ENCODE measurements around the gene NFATC2. TPM values are rescaled to one million over a fixed set of nuclear protein-coding genes. Genes with fewer than 3 reads are reported as not detected.

The NFATC2 gene
- polyA plus RNA-seq, 1 of the 3 experiments (the other 2 are of a cell fraction) = 0.36 TPM

DNA sequence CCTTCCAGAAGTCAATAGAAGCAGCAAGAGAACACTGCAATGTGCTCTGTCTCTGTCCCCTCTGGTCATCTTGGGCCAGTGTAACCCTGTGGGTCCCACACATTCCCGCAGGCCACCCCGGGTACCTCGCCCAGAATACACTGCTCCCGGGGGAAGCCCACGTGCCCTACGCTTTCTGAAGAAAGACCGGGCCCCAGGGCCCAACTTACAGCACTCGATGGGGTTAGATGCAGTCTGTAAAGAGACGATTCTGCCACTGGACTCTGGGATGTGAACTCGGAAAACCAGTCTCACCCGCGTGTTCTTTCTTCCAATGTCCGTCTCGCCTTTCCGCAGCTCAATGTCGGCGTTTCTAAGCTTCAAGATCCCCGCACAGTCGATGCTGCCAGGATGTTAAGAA is 68.7 kb downstream of the NFATC2 start:
- no peaks in the 10 kb centered on the region for H3K27me3 ChIP-seq (ENCODE audit: insufficient read depth)
- WGBS (ENCODE audit: low lambda C conversion rate) = 91% methylated on average over 19 of the region's 19 CpGs
- peaks cover 0 to 10% of the 10 kb centered on the region in 2 experiments; a peak in 1 of 4 replicates for H3K4me1 ChIP-seq (ENCODE audit: control insufficient read depth in 1 of 2, insufficient read depth in 2 of 2, low read depth in 1 of 2, low read length in 1 of 2)
- H3K9ac ChIP-seq = no peak overlapping the region
- H3K36me3 ChIP-seq (replicated peaks in 1 of 2; ENCODE audit: control insufficient read depth in 1 of 2, insufficient read depth in 2 of 2, low read length in 1 of 2) = no peaks in the 10 kb centered on the region
- TF ChIP-seq GATA2 (CRISPR knock-in tag; IDR thresholded peaks at IDR 0.05) (no peak), TCF12 (IDR thresholded peaks at IDR 0.05) (no peak), RXRA (IDR thresholded peaks at IDR 0.05; ENCODE audit: borderline replicate concordance, low read depth) (no peak), TAF1 (IDR thresholded peaks at IDR 0.05; ENCODE audit: borderline replicate concordance, low read depth, low read length) (no peak), FOSL2 (IDR thresholded peaks at IDR 0.05; ENCODE audit: borderline replicate concordance, low read depth) (no peak), GABPA (IDR thresholded peaks at IDR 0.05; ENCODE audit: low read depth) (no peak), RCOR1 (IDR thresholded peaks at IDR 0.05; ENCODE audit: low read length) (no peak), RAD21 (IDR thresholded peaks at IDR 0.05; ENCODE audit: low read length) (no peak), YY1 (IDR thresholded peaks at IDR 0.05; ENCODE audit: low read depth) (no peak), SIN3A (IDR thresholded peaks at IDR 0.05; ENCODE audit: borderline replicate concordance, low read depth, low read length) (no peak), EZH2phosphoT487 (IDR thresholded peaks at IDR 0.05; ENCODE audit: borderline replicate concordance, low read depth) (no peak)
- TF ChIP-seq, protein P1, sequence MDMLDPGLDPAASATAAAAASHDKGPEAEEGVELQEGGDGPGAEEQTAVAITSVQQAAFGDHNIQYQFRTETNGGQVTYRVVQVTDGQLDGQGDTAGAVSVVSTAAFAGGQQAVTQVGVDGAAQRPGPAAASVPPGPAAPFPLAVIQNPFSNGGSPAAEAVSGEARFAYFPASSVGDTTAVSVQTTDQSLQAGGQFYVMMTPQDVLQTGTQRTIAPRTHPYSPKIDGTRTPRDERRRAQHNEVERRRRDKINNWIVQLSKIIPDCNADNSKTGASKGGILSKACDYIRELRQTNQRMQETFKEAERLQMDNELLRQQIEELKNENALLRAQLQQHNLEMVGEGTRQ (IDR thresholded peaks at IDR 0.05; ENCODE audit: borderline replicate concordance, low read depth, low read length) = no peak
- TF ChIP-seq, protein P2, sequence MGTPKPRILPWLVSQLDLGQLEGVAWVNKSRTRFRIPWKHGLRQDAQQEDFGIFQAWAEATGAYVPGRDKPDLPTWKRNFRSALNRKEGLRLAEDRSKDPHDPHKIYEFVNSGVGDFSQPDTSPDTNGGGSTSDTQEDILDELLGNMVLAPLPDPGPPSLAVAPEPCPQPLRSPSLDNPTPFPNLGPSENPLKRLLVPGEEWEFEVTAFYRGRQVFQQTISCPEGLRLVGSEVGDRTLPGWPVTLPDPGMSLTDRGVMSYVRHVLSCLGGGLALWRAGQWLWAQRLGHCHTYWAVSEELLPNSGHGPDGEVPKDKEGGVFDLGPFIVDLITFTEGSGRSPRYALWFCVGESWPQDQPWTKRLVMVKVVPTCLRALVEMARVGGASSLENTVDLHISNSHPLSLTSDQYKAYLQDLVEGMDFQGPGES (IDR thresholded peaks at IDR 0.05; ENCODE audit: low read depth, low read length) = no peak
- TF ChIP-seq, protein P3, sequence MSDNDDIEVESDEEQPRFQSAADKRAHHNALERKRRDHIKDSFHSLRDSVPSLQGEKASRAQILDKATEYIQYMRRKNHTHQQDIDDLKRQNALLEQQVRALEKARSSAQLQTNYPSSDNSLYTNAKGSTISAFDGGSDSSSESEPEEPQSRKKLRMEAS (IDR thresholded peaks at IDR 0.05; ENCODE audit: low read depth) = no peak
- TF ChIP-seq, protein P4, sequence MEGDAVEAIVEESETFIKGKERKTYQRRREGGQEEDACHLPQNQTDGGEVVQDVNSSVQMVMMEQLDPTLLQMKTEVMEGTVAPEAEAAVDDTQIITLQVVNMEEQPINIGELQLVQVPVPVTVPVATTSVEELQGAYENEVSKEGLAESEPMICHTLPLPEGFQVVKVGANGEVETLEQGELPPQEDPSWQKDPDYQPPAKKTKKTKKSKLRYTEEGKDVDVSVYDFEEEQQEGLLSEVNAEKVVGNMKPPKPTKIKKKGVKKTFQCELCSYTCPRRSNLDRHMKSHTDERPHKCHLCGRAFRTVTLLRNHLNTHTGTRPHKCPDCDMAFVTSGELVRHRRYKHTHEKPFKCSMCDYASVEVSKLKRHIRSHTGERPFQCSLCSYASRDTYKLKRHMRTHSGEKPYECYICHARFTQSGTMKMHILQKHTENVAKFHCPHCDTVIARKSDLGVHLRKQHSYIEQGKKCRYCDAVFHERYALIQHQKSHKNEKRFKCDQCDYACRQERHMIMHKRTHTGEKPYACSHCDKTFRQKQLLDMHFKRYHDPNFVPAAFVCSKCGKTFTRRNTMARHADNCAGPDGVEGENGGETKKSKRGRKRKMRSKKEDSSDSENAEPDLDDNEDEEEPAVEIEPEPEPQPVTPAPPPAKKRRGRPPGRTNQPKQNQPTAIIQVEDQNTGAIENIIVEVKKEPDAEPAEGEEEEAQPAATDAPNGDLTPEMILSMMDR (IDR thresholded peaks at IDR 0.05) = no peak
- DNase-seq = no peak
- no peak overlapping the region for H3K4me2 ChIP-seq
- H3F3A ChIP-seq (replicated peaks; ENCODE audit: insufficient read depth) = peaks cover 4% of the 10 kb centered on the region
- no peaks in the 10 kb centered on the region for H4K20me1 ChIP-seq (ENCODE audit: insufficient read depth)
- ChIA-PET POLR2A (no interaction called here), CTCF (no interaction called here)
- no peak overlapping the region for H3K27ac ChIP-seq (ENCODE audit: low read depth in 2 of 2, low read length in 1 of 2)
- H2AFZ ChIP-seq (ENCODE audit: low read depth) = no peak overlapping the region
- peaks cover 4% of the 10 kb centered on the region for H3K9me3 ChIP-seq
- no peak overlapping the region for H3K4me3 ChIP-seq (ENCODE audit: low read depth in 2 of 2, low read length in 1 of 2)
- no peaks in the 10 kb centered on the region for H3K79me2 ChIP-seq (ENCODE audit: insufficient read depth)
- H3K9me2 ChIP-seq = no peaks in the 10 kb centered on the region
